ENCODE measurements around the gene PKD1L1. TPM values are rescaled to one million over a fixed set of nuclear protein-coding genes. Genes with fewer than 3 reads are reported as not detected.

PKD1L1 gene
- polyA plus RNA-seq, 1 donor from 2014 or later, result 2.0 TPM

GRCh38 chr7:47896809-47897423, 51.4 kb downstream of the PKD1L1 start:
- Histone ChIP-seq H3K9ac (ENCODE audit: low read length) (no peak overlapping the region), H3K27ac (ENCODE audit: low read length) (no peak overlapping the region), H4K20me1 (ENCODE audit: insufficient read depth) (no peaks in the 10 kb centered on the region), H3K4me3 (ENCODE audit: low read length) (no peak overlapping the region), H3K9me3 (ENCODE audit: low read length) (no peaks in the 10 kb centered on the region), H3K9me2 (ENCODE audit: insufficient read depth, low read length) (no peaks in the 10 kb centered on the region), H3F3A (ENCODE audit: insufficient read depth, low read length, poor library complexity, severe bottlenecking) (no peaks in the 10 kb centered on the region), H2AFZ (ENCODE audit: low read depth, low read length) (no peak overlapping the region), H3K36me3 (ENCODE audit: insufficient read depth, low read length) (no peaks in the 10 kb centered on the region), H3K4me2 (ENCODE audit: low read length) (no peak overlapping the region), H3K27me3 (ENCODE audit: insufficient read depth, low read depth, low read length) (no peaks in the 10 kb centered on the region), H3K79me2 (replicated peaks; ENCODE audit: insufficient read depth, low read length) (no peaks in the 10 kb centered on the region)
- no peak for TF ChIP-seq EZH2 (IDR thresholded peaks at IDR 0.05; ENCODE audit: borderline replicate concordance, insufficient read depth, low read length, poor library complexity, severe bottlenecking)
- TF ChIP-seq REST (IDR thresholded peaks at IDR 0.05; ENCODE audit: borderline replicate concordance), result no peak
- TF ChIP-seq POLR2AphosphoS5 (IDR thresholded peaks at IDR 0.05), result no peak
- no peak for TF ChIP-seq CTCF (IDR thresholded peaks at IDR 0.05; ENCODE audit: poor library complexity, severe bottlenecking)
- no peak for TF ChIP-seq SMC3 (conservative IDR thresholded peaks at IDR 0.05; ENCODE audit: poor library complexity)
- TF ChIP-seq MXI1 (conservative IDR thresholded peaks at IDR 0.05; ENCODE audit: poor library complexity, severe bottlenecking), result no peak
- TF ChIP-seq TAF1 (IDR thresholded peaks at IDR 0.05; ENCODE audit: low read depth), result no peak
- TF ChIP-seq EP300 (conservative IDR thresholded peaks at IDR 0.05; ENCODE audit: poor library complexity, severe bottlenecking), result no peak
- TF ChIP-seq RAD21 (conservative IDR thresholded peaks at IDR 0.05), result no peak

- Histone ChIP-seq H2AFZ (ENCODE audit: low read depth, low read length) (no peak overlapping the region), H3K36me3 (ENCODE audit: insufficient read depth, low read length) (no peaks in the 10 kb centered on the region), H3K27me3 (ENCODE audit: insufficient read depth, low read depth, low read length) (no peaks in the 10 kb centered on the region), H3K9me3 (ENCODE audit: low read length) (no peaks in the 10 kb centered on the region), H4K20me1 (ENCODE audit: insufficient read depth) (no peaks in the 10 kb centered on the region), H3K4me2 (ENCODE audit: low read length) (no peak overlapping the region), H3K9me2 (ENCODE audit: insufficient read depth, low read length) (no peaks in the 10 kb centered on the region), H3K27ac (ENCODE audit: low read length) (no peak overlapping the region), H3K79me2 (replicated peaks; ENCODE audit: insufficient read depth, low read length) (no peaks in the 10 kb centered on the region), H3K9ac (ENCODE audit: low read length) (no peak overlapping the region), H3K4me3 (ENCODE audit: low read length) (no peak overlapping the region), H3F3A (ENCODE audit: insufficient read depth, low read length, poor library complexity, severe bottlenecking) (no peaks in the 10 kb centered on the region)
- TF ChIP-seq TAF1 (IDR thresholded peaks at IDR 0.05; ENCODE audit: low read depth) (no peak), MXI1 (conservative IDR thresholded peaks at IDR 0.05; ENCODE audit: poor library complexity, severe bottlenecking) (no peak), CTCF (IDR thresholded peaks at IDR 0.05; ENCODE audit: poor library complexity, severe bottlenecking) (no peak), REST (IDR thresholded peaks at IDR 0.05; ENCODE audit: borderline replicate concordance) (no peak), SMC3 (conservative IDR thresholded peaks at IDR 0.05; ENCODE audit: poor library complexity) (no peak), EP300 (conservative IDR thresholded peaks at IDR 0.05; ENCODE audit: poor library complexity, severe bottlenecking) (no peak), RAD21 (conservative IDR thresholded peaks at IDR 0.05) (no peak), EZH2 (IDR thresholded peaks at IDR 0.05; ENCODE audit: borderline replicate concordance, insufficient read depth, low read length, poor library complexity, severe bottlenecking) (no peak), POLR2AphosphoS5 (IDR thresholded peaks at IDR 0.05) (no peak)
Observed at GRCh38 chr7:47895026-47895425, 53.2 kb downstream of the PKD1L1 start.

Data from neural cell (in vitro differentiated cells).